ENCODE data around the gene ABL1.
"Not testable (repeated sequence)": the region's sequence is repeated elsewhere in the genome, so short reads cannot be mapped to it uniquely, and the experiment has no call there.

Gene ABL1

DNA sequence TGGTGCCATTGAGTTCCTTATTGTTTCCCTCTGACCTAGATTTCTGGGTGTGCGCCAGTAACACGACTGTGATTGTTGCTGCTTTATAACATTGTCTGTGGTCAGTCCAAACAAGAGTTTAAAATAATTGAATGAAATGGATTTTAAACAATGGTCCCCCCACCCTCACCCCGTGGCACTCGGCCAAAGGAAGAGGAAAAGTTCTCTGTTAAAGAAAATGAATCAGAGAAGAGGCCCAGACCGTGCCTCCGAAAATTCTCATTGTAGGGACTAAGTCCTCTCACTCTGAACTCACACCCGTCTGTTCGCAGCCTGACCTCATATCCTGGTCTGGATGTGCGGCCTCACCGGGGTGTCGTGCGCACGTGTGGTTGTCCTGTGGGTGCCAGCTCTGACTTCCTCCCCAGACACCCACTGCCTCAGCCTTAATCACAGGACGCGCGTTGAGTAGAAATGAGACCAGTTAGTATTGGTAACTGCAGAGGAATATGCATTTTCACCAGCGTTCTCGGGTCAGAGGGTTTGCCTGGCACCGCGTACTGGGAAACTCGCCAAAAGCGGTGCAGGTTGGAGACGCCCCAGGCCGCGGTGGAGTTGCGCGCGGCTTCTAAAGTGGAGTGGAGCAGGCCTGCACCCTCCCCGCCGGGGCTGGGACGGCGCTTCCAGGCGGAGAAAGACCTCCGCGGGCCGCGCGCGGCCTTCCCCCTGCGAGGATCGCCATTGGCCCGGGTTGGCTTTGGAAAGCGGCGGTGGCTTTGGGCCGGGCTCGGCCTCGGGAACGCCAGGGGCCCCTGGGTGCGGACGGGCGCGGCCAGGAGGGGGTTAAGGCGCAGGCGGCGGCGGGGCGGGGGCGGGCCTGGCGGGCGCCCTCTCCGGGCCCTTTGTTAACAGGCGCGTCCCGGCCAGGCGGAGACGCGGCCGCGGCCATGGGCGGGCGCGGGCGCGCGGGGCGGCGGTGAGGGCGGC, at the start of gene ABL1:
TSS of gene ABL1 (plus strand) at position 884 of the 966 bp plus-strand sequence. CDS start 193 bp downstream, outside the sequence.
- DNase-seq: peak; percentile 58

- DNase-seq: no peak
Observed at GRCh38 chr9:130785940-130786508, 49.0 kb upstream of the ABL1 start.

GRCh38 chr9:130786526-130786925, 48.5 kb upstream of the ABL1 start:
- DNase-seq: no peak

DNA sequence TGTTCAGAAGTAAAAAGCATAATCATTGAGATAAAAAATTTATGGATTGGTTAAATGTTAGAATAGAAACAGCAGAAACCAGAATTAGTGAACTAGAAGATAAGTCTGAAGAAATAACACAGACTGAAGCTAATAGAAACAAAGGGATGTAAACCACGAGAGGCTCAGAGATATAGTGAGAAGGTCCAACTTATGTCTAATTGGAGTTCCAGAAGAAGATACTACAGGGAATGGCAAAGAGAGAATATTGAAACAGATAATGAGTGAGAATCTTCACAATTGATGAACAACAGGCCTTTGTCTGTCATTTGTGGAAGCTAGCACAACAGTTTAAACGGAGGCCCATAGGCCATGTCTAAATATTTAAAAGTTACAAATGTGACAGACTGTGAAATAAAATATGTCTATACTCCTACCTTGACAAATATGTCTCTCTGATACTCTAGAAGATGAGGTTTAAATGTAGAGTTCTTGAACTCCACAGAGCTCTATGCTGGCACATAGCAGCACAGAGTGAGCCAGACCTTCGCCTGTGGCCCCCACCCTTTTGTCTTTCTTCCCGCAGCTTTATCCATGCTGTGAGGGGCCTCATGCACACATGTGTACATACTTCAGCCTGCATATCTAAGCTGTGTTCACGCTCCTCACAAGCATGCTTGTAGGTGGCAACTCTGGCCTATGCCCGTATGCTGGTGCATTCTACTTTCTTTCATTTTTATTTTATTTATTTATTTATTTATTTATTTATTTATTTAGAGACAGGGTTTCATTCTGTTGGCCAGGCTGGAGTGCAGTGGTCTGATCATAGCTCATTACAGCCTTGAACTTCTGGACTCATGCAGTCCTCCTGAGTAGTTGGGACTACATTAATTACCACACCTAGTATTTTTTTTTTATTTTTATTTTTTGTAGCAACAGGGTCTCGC, 45.0 kb upstream of the ABL1 start:
- no peak for DNase-seq

GRCh38 chr9:130791303-130791894, 43.7 kb upstream of the ABL1 start:
- no peak for DNase-seq

GRCh38 chr9:130793589-130793988, 41.5 kb upstream of the ABL1 start:
- DNase-seq: no peak

- DNase-seq: not testable (repeated sequence)
Observed at GRCh38 chr9:130794021-130794420, 41.0 kb upstream of the ABL1 start.

- DNase-seq: not testable (repeated sequence)
Observed at GRCh38 chr9:130794423-130794822, 40.6 kb upstream of the ABL1 start.

- DNase-seq: no peak
Observed at GRCh38 chr9:130794923-130795495, 40.0 kb upstream of the ABL1 start.

- DNase-seq: not testable (repeated sequence)
Observed at GRCh38 chr9:130803116-130803515, 31.9 kb upstream of the ABL1 start.

GRCh38 chr9:130805510-130806326, 29.3 kb upstream of the ABL1 start:
- no peak for DNase-seq

GRCh38 chr9:130806327-130806716, 28.7 kb upstream of the ABL1 start:
- no peak for DNase-seq

- DNase-seq: no peak
Observed at GRCh38 chr9:130810609-130811136, 24.4 kb upstream of the ABL1 start.

GRCh38 chr9:130815242-130815808, 19.7 kb upstream of the ABL1 start:
- no peak for DNase-seq

- DNase-seq: no peak
Observed at GRCh38 chr9:130817914-130818313, 17.1 kb upstream of the ABL1 start.

DNA sequence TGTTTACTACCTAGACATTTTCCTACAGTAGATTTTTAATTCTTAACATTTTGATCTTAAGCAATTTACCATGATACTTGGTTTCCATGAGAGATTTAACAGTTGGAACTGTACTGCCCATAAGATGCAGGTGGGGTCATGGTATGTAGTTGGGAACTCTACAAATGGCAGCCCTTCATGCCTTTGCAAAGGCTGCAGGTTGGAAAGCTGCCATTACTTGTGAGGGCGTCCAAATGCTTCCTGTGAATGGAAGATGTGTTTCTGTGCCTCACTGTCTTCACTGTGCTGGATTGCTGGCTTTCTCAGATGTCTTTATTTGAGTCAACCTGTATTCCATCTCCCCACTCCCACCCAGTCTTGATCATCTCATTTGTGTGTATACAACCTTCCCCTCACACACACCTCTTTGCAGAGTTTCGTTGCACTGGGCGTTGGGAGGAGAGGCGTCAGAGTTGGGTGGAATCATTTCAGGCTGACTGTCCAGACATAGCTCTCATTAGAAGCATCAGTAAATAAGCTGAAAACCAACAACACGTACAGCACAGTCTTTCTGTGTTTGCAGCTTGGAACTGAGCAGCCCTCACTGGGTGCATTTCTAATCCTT, 14.8 kb upstream of the ABL1 start:
- DNase-seq: no peak

GRCh38 chr9:130823435-130823834, 11.6 kb upstream of the ABL1 start:
- DNase-seq: no peak

- no peak for DNase-seq
Observed at GRCh38 chr9:130824079-130824478, 11.0 kb upstream of the ABL1 start.

DNA sequence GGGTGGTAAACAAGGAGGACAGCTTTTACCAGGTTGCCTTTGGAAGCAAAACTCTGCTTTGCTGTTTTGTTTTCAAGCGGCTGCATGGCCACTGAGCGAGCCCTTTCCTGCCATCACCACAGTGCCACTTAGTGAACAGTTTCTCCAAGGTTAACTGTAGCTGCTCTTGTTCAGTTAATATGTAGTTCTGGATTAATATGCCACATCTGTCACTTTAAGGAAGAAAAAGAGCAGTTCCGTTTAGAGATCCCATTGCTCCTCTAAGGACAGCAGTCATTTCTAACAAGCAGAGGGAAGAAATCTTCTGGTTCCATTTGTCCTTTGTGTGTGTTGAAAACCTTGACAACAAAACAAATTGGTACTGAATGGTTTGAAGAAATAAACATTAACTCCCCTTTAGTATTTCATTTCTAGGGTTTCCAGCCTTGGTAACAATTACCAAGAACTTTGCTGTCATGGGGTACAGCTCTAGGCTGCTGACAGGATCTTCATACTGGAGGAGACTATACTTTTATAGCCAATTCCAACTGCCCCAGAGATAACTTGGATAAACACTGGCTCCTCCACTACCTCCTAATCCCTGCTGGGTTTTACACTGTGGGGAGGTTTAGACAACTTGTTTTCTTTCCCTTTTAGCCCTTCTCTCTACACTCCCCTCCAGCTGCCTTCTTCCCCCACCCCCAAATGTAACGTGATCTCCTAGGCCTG, 10.3 kb upstream of the ABL1 start:
- no peak for DNase-seq

DNA sequence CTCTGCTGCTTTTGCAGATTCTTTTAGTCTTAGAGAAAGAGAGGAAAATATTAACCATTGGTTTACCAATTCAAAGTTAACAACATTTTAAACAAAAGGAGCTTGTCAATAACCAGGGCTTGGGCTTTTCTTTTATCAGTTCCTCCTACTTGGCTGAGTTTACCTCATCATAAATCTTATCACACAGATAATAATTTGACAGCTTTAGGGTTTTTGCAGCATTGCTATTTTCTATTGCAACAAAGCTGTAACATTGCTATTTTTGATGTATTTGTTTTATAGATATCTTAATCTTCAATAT, 9.8 kb upstream of the ABL1 start:
- DNase-seq: no peak
